GM12891 (cell line): Measurements from ENCODE around the gene CARTPT.

Source experiments
- PAX5 ChIP-seq: IDR thresholded peaks from 2 replicates; pipeline ENCODE4 v1.6.1; 2011; ENCODE audit warnings: low read length, moderate library complexity, mild to moderate bottlenecking; ENCODE audit not compliant: insufficient read depth, severe bottlenecking
- POLR2A ChIP-seq: IDR thresholded peaks from 2 replicates; pipeline ENCODE4 v1.6.1; 2011; ENCODE audit warnings: low read depth, low read length, control low read depth
- POLR2AphosphoS5 ChIP-seq: IDR thresholded peaks from 2 replicates; pipeline ENCODE4 v1.6.1; 2011; ENCODE audit warnings: low read depth, low read length, control low read depth
- POU2F2 ChIP-seq: IDR thresholded peaks from 2 replicates; pipeline ENCODE4 v1.6.1; 2011; ENCODE audit warnings: low read depth, mild to moderate bottlenecking, control low read depth, low read length, moderate library complexity
- SPI1 ChIP-seq: IDR thresholded peaks from 2 replicates; pipeline ENCODE4 v1.6.1; 2011; ENCODE audit warnings: low read depth, low read length, control low read depth
- TAF1 ChIP-seq: IDR thresholded peaks from 2 replicates; pipeline ENCODE4 v1.6.1; 2011; ENCODE audit warnings: low read depth, low read length, control low read depth

GRCh38 chr5:71699233-71699632, 19.8 kb upstream of the CARTPT start:
- TF ChIP-seq SPI1: no peak
- no peak for TF ChIP-seq TAF1
- no peak for TF ChIP-seq PAX5
- TF ChIP-seq POLR2AphosphoS5: no peak
- no peak for TF ChIP-seq POLR2A
- TF ChIP-seq POU2F2: no peak
